D721Med (cell line): Measurements from ENCODE around the gene GEMIN7.
A peak's percentile ranks its signal among the peaks of the same experiment; 100 is the strongest.

ENCODE experiments used
- DNase-seq: peaks from one replicate; pipeline ENCODE4 v3.0.0; 2011; ENCODE audit warnings: low spot score; ENCODE audit not compliant: insufficient read length
- FAIRE-seq: peaks from 2 replicates; lab custom pipeline; 2011; peaks lifted over from hg19 to GRCh38; lab: Jason Lieb, UNC
- CTCF ChIP-seq: IDR thresholded peaks from 2 replicates; pipeline ENCODE4 v1.5.1; 2012; ENCODE audit warnings: mild to moderate bottlenecking, control low read depth; ENCODE audit not compliant: insufficient read depth; ENCODE audit errors: missing control alignments

The GEMIN7 gene

GRCh38 chr19:45125975-45126493 is 47.0 kb downstream of the GEMIN7 start:
- DNase-seq: no peak
- TF ChIP-seq CTCF: peak; percentile 74
- FAIRE-seq: no peak

GRCh38 chr19:45126654-45127053 is 47.6 kb downstream of the GEMIN7 start:
- DNase-seq (no peak), FAIRE-seq (no peak)
- TF ChIP-seq CTCF: no peak

GRCh38 chr19:45128146-45128545 is 49.1 kb downstream of the GEMIN7 start:
- no peak for FAIRE-seq
- no peak for DNase-seq

GRCh38 chr19:45128806-45129205 is 49.7 kb downstream of the GEMIN7 start:
- DNase-seq (no peak), FAIRE-seq (no peak)
- TF ChIP-seq CTCF: no peak

More at GRCh38 chr19:45128146-45128545, 49.1 kb downstream of the GEMIN7 start:
- TF ChIP-seq CTCF: no peak

GRCh38 chr19:45130236-45130635 is 51.2 kb downstream of the GEMIN7 start:
- no peak for FAIRE-seq
- TF ChIP-seq CTCF: no peak
- DNase-seq: no peak

DNA sequence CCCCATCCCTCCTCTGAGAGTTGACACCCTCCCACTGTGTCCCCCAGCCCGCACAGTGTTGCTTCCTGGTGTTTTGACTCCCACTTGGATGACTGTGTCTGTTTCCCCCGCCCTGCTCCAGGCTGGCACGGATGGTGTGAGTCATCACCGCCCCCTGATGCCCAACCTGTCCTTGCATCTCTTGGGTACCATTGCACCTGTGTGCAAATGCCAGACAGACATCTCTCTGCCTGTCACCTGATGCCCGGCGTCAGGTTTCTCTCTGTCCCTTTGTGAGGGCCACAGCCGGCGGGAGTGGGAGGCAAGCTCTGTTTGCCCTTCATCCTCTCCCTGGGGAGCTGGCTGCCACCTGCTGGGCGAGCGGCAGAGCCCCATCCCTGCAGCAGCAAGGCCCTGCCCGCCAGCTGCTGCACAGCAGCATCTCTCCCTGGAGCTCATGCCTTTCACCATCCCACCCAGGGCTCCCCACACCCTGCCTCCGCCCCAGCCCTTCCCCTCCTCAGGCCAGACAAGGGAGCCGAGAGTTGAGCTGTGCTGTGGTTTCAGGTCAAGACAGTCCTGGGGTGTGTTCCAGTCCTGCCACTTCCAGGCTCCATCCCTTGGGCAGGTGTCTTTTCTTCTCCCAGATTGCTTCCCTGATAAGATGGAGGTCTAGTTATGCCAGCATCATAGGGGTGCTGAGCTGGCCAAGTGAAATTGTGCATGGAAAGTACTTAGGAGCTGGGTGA is 52.0 kb downstream of the GEMIN7 start:
- DNase-seq: no peak
- FAIRE-seq: no peak
- peak; percentile 20 for TF ChIP-seq CTCF

GRCh38 chr19:45133661-45134060 is 54.6 kb downstream of the GEMIN7 start:
- FAIRE-seq (no peak), DNase-seq (no peak)
- TF ChIP-seq CTCF: no peak
